ENCODE measurements around the gene FMN1.

The FMN1 gene

GRCh38 chr15:33104212-33104611, 90.3 kb downstream of the FMN1 start:
- Histone ChIP-seq H3K4me1 (peaks cover 0 to 53% (median 9%) of the 10 kb centered on the region in 10 experiments; a peak in 13 of 20 replicates), H3K36me3 (peaks cover 0 to 3% (median 0%) of the 10 kb centered on the region in 11 experiments; a peak in 1 of 22 replicates), H3K9me3 (replicated peaks in 1 of 11) (peaks cover 0 to 4% (median 0%) of the 10 kb centered on the region in 11 experiments; a peak in 2 of 22 replicates), H4K20me1 (peaks cover 0 to 100% (median 0%) of the 10 kb centered on the region in 11 experiments; a peak in 5 of 22 replicates), H3K4me3 (no peak overlapping the region), H3K27me3 (no peaks in the 10 kb centered on the region), H3K4me2 (peak overlapping the region in 6 of 11 experiments; percentile 8 to 70 (median 36); a peak in 7 of 22 replicates), H3K27ac (no peak overlapping the region), H3K9ac (no peak overlapping the region)
- TF ChIP-seq Cebpa-rat (IDR thresholded peaks at IDR 0.05) = no peak

GRCh38 chr15:33101036-33101435, 93.5 kb downstream of the FMN1 start:
- Histone ChIP-seq H3K4me2 (no peak overlapping the region), H3K9ac (no peak overlapping the region), H3K27me3 (no peaks in the 10 kb centered on the region), H3K36me3 (peaks cover 0 to 15% (median 0%) of the 10 kb centered on the region in 11 experiments; a peak in 2 of 22 replicates), H3K4me1 (peaks cover 5 to 58% (median 15%) of the 10 kb centered on the region in 10 experiments; a peak in 18 of 20 replicates), H3K9me3 (replicated peaks in 1 of 11) (peaks cover 0 to 13% (median 0%) of the 10 kb centered on the region in 11 experiments; a peak in 5 of 22 replicates), H4K20me1 (peaks cover 0 to 100% (median 0%) of the 10 kb centered on the region in 11 experiments; a peak in 5 of 22 replicates), H3K27ac (no peak overlapping the region), H3K4me3 (no peak overlapping the region)
- no peak for TF ChIP-seq Cebpa-rat (IDR thresholded peaks at IDR 0.05)

GRCh38 chr15:33100314-33100713, 94.2 kb downstream of the FMN1 start:
- Histone ChIP-seq H3K4me1 (peaks cover 5 to 52% (median 15%) of the 10 kb centered on the region in 10 experiments; a peak in 18 of 20 replicates), H3K9me3 (replicated peaks in 1 of 11) (peaks cover 0 to 13% (median 0%) of the 10 kb centered on the region in 11 experiments; a peak in 5 of 22 replicates), H3K27ac (no peak overlapping the region), H4K20me1 (peaks cover 0 to 100% (median 0%) of the 10 kb centered on the region in 11 experiments; a peak in 5 of 22 replicates), H3K4me3 (no peak overlapping the region), H3K9ac (no peak overlapping the region), H3K4me2 (peak overlapping the region in 5 of 11 experiments; percentile 26 to 60 (median 48); a peak in 7 of 22 replicates), H3K36me3 (peaks cover 0 to 15% (median 0%) of the 10 kb centered on the region in 11 experiments; a peak in 2 of 22 replicates), H3K27me3 (no peaks in the 10 kb centered on the region)
- TF ChIP-seq Cebpa-rat (IDR thresholded peaks at IDR 0.05) = no peak

GRCh38 chr15:33099739-33100138, 94.8 kb downstream of the FMN1 start:
- H3K4me3 ChIP-seq = no peak overlapping the region
- peak overlapping the region in 2 of 11 experiments; percentile 49 to 52; a peak in 3 of 22 replicates for H3K4me2 ChIP-seq
- peaks cover 5 to 52% (median 14%) of the 10 kb centered on the region in 10 experiments; a peak in 18 of 20 replicates for H3K4me1 ChIP-seq
- peaks cover 0 to 100% (median 0%) of the 10 kb centered on the region in 11 experiments; a peak in 5 of 22 replicates for H4K20me1 ChIP-seq
- peaks cover 0 to 13% (median 0%) of the 10 kb centered on the region in 11 experiments; a peak in 5 of 22 replicates for H3K9me3 ChIP-seq (replicated peaks in 1 of 11)
- no peak overlapping the region for H3K9ac ChIP-seq
- H3K27me3 ChIP-seq = no peaks in the 10 kb centered on the region
- H3K36me3 ChIP-seq = peaks cover 0 to 15% (median 0%) of the 10 kb centered on the region in 11 experiments; a peak in 2 of 22 replicates
- TF ChIP-seq Cebpa-rat (IDR thresholded peaks at IDR 0.05) = no peak
- H3K27ac ChIP-seq = no peak overlapping the region

GRCh38 chr15:33099213-33099612, 95.3 kb downstream of the FMN1 start:
- Histone ChIP-seq H4K20me1 (peaks cover 0 to 100% (median 0%) of the 10 kb centered on the region in 11 experiments; a peak in 6 of 22 replicates), H3K27ac (no peak overlapping the region), H3K9me3 (replicated peaks in 1 of 11) (peaks cover 0 to 13% (median 0%) of the 10 kb centered on the region in 11 experiments; a peak in 5 of 22 replicates), H3K4me3 (no peak overlapping the region), H3K4me2 (peak overlapping the region in 1 of 11 experiments; percentile 5; a peak in 1 of 22 replicates), H3K9ac (no peak overlapping the region), H3K27me3 (no peaks in the 10 kb centered on the region), H3K36me3 (peaks cover 0 to 15% (median 0%) of the 10 kb centered on the region in 11 experiments; a peak in 2 of 22 replicates), H3K4me1 (peaks cover 5 to 52% (median 9%) of the 10 kb centered on the region in 10 experiments; a peak in 18 of 20 replicates)
- TF ChIP-seq Cebpa-rat (IDR thresholded peaks at IDR 0.05) = no peak

GRCh38 chr15:33098094-33099058, 96.1 kb downstream of the FMN1 start:
- peaks cover 0 to 100% (median 0%) of the 10 kb centered on the region in 11 experiments; a peak in 6 of 22 replicates for H4K20me1 ChIP-seq
- H3K36me3 ChIP-seq = peaks cover 0 to 15% (median 0%) of the 10 kb centered on the region in 11 experiments; a peak in 2 of 22 replicates

GRCh38 chr15:33096134-33096533, 98.4 kb downstream of the FMN1 start:
- H3K36me3 ChIP-seq = peaks cover 0 to 15% (median 0%) of the 10 kb centered on the region in 11 experiments; a peak in 2 of 22 replicates
- peaks cover 0 to 13% (median 0%) of the 10 kb centered on the region in 11 experiments; a peak in 3 of 22 replicates for H3K9me3 ChIP-seq (replicated peaks in 1 of 11)
- no peak overlapping the region for H3K4me3 ChIP-seq
- no peak overlapping the region for H3K9ac ChIP-seq
- H4K20me1 ChIP-seq = peaks cover 0 to 100% (median 0%) of the 10 kb centered on the region in 11 experiments; a peak in 6 of 22 replicates
- no peak overlapping the region for H3K4me2 ChIP-seq
- H3K4me1 ChIP-seq = peaks cover 6 to 63% (median 16%) of the 10 kb centered on the region in 10 experiments; a peak in 16 of 20 replicates
- no peaks in the 10 kb centered on the region for H3K27me3 ChIP-seq
- no peak for TF ChIP-seq Cebpa-rat (IDR thresholded peaks at IDR 0.05)
- H3K27ac ChIP-seq = no peak overlapping the region

More at GRCh38 chr15:33098094-33099058, 96.1 kb downstream of the FMN1 start:
- Histone ChIP-seq H3K4me1 (peaks cover 5 to 52% (median 9%) of the 10 kb centered on the region in 10 experiments; a peak in 15 of 20 replicates), H3K4me3 (no peak overlapping the region), H3K27ac (no peak overlapping the region), H3K9ac (no peak overlapping the region), H3K9me3 (replicated peaks in 1 of 11) (peaks cover 0 to 13% (median 0%) of the 10 kb centered on the region in 11 experiments; a peak in 5 of 22 replicates), H3K4me2 (peak overlapping the region in 8 of 11 experiments; percentile 8 to 46 (median 32); a peak in 12 of 22 replicates), H3K27me3 (no peaks in the 10 kb centered on the region)
- no peak for TF ChIP-seq Cebpa-rat (IDR thresholded peaks at IDR 0.05)

GRCh38 chr15:33095641-33096040, 98.9 kb downstream of the FMN1 start:
- Histone ChIP-seq H3K4me3 (no peak overlapping the region), H3K4me2 (no peak overlapping the region), H3K9ac (no peak overlapping the region), H4K20me1 (peaks cover 0 to 100% (median 0%) of the 10 kb centered on the region in 11 experiments; a peak in 6 of 22 replicates), H3K36me3 (peaks cover 0 to 15% (median 0%) of the 10 kb centered on the region in 11 experiments; a peak in 2 of 22 replicates), H3K27me3 (no peaks in the 10 kb centered on the region), H3K9me3 (replicated peaks in 1 of 11) (peaks cover 0 to 13% (median 0%) of the 10 kb centered on the region in 11 experiments; a peak in 3 of 22 replicates), H3K4me1 (peaks cover 6 to 61% (median 16%) of the 10 kb centered on the region in 10 experiments; a peak in 16 of 20 replicates), H3K27ac (no peak overlapping the region)
- no peak for TF ChIP-seq Cebpa-rat (IDR thresholded peaks at IDR 0.05)

All from BLaER1 treated with 17β-estradiol and CSF1 and Interleukin-3, amounts not matched to agents 10 nM and 100 nM (cell line).